Right ventricle myocardium superior (tissue), 1 donor: ENCODE results near the gene PCDH19. TPM values are rescaled to one million over a fixed set of nuclear protein-coding genes. Genes with fewer than 3 reads are reported as not detected.

ENCODE experiments used
- ATAC-seq: fragments of 200-7000 bp; cut with Tn5 transposase; one replicate; pipeline ENCODE4 v1.9.1; 2020; ENCODE audit warnings: mild to moderate bottlenecking; ENCODE audit not compliant: poor library complexity
- DNase-seq: peaks from one replicate; pipeline ENCODE4 v3.0.0-alpha.2; 2020
- intact Hi-C: fragments of 100-400 bp; cut with DNase I; formaldehyde crosslinking; loops from one replicate; pipeline ENCODE4 v1.11.2; 2022
- total RNA-seq: library from RNA; stranded (reverse); fragmentation: NEBNext Ultra II Directional; extraction: Animal tissue kit (Norgen Biotek cat#: 25700); gene quantifications from one replicate; pipeline ENCODE4 v1.2.1, GENCODE V29; 2021
- donor health status: DM: no; HTN: yes; CAD: no; lungs with severe emphysema.

PCDH19 gene
- total RNA-seq, 1 donor from 2014 or later, result 0.32 TPM

DNA sequence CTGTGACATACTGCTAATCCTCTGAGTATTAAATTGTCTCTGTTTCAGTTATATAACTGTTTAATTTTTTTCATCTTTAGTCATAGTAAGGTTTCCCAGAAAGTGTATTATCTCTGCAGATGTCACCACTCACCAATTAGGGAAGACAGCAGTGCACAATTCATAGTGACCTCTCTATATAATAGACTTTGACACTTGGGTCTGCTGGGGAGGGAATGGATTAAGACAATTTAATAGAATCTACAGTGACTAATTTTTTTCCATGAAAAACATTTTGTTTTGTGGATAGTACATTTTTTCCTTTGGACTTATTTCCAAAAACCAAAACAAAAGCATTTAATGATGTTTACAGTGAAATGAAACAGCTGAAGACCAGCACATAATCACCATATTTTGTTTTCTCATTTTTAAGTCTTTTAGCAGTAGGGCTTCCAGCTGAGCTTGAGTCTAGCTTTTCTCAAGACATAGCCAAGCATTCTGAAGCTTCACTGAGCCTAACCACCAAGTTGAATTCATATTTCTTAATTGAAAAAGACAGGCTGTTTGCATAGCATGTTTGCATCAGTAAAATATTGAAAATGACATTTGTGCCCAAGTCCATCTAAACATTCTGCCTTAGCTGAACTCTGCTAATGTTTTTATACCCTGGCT lies 69.5 kb downstream of the PCDH19 start:
- DNase-seq (no peak), ATAC-seq (no peak)
- intact Hi-C loops, result no loop called here

DNA sequence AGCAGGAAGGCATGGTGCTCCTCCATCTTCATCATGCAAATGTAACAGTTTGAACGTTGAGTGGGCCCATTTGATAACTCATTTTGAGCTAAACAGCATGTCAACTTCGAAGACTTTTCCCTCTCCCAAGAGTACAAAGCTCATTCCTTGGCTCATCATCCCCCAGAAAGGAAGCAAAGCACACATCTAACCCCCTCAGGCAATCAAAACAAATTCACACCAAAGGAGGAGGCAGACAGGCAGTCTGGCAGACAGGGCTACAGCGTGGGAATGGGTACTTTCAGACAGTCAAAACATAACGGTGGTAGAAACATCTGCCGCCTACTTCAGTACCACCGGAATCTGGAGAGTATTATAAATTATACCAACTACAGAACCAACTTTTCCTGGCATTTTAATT lies 81.7 kb downstream of the PCDH19 start:
- intact Hi-C loops, result no loop called here
- ATAC-seq, result no peak
- no peak for DNase-seq

DNA sequence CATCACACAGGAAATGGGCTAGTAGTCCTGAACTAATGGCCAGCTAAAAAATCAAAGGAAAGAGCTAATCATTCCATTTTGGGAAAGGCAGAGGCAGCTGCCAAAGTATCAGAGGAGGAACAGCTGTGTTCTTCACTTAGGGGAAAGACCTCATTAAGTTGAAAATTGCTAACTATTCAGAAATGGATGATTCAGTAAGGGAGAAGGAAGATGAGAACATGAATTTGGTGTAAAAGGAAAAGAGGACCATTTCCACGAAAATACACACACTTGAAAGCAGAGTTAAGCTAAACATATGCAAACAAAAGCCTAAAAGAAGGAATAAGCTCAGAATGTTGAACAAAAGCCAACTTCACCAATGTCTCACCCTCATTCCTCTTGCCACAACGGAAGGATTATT lies 90.4 kb downstream of the PCDH19 start:
- no peak for ATAC-seq
- intact Hi-C loops, result no loop called here
- no peak for DNase-seq

DNA sequence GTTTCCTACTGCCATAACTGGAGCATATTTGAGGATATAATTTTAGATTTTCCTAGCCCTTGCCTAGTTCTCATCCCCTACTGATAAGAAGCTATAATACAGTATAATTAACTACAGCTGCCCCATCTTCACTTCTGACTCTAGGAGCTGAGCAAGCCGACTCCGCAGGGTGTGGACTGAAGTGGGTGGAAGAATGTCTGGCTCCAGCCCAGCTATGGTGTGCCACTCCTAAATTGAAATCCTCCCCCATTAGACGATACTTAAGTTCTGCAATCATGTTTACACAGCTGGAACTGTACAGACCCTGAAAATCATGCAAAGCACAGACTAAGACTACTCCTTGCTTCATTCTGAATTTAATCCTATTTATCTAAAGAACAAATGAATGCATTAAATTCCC lies 93.1 kb downstream of the PCDH19 start:
- no peak for ATAC-seq
- intact Hi-C loops, result no loop called here
- DNase-seq, result no peak

DNA sequence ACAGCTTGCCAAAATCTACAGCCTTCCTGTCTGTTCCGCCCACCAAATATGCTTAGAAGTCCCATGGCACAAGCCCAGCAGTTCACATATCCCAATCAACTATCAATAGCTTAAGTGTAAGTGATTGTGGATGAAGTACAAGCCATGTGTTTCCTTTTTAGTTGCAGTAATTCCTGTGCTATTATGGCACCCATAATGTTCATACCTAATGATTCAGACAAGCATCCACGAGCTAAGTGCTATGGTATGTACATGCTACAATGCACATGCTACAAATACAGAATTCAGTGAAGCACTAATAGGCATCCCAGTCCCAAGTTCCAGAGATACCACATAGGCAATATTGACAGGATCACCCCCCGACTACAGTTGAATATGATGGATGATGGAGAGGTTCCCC lies 94.5 kb downstream of the PCDH19 start:
- ATAC-seq (no peak), DNase-seq (no peak)
- intact Hi-C loops, result no loop called here

DNA sequence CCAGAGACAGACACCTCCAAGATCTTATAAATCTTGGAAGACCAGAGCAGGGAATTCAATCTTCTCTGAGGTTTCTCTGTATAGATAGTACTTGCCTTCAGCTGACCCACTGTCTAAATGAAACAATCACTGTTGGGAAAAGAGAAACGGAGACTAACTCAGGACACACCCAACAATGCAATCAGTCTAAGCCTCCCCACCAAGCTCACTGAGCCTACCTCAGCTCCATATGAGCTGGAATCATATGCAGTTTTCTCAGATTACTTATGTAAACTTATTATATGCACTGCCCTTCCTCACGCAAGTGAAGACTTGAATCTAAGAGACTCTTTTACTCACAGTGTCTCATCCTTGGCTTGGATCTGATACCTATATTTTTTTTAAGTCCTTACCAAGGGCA lies 110.5 kb downstream of the PCDH19 start:
- intact Hi-C loops, result no loop called here
- DNase-seq, result no peak
- no peak for ATAC-seq

DNA sequence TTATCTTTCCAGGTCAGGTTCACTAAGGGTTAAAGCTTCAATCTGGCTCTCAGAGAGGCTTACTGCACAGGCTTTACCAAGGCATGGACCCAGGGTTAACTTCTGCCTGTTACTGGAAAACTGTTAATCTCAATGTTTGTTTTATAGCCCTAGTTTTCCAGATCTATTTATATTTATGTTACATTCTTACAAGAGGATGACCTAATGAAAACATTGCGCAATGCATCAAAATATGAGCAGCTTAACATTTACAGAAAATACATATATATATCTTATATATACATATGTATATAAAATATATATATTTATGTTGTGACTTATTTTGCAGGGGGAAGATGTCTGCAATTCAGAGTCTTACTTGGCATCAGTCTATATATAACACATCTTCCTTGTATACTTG lies 112.3 kb downstream of the PCDH19 start:
- no peak for DNase-seq
- intact Hi-C loops, result no loop called here
- ATAC-seq, result no peak

DNA sequence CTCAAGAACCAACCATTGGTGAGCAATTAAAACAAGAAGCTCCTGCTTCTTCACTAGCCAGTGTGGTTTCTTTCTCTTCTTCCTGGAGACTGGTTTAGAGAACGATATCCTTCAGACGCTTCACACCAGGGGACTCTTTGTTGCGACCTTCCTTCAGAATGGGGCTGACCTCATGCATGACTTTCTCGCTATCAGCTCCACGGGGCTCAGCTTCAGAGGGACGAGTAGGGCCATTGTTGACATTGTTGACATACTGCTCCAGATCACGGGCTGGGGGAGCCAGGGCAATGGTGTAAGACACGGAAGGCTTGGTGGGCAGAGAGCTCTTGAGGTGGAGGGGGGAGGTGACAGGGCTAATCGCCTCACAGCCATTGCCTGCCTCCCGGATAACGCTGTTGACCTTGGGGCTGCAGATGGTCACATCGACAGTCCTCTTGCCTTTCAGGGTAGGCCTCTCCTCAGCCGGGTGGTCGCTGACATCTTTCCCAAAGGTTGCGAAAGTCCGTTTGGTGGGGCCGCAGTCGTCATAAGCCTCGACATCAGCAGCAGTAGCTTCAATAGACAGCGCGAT lies 113.8 kb downstream of the PCDH19 start:
- ATAC-seq, result no peak
- intact Hi-C loops, result no loop called here
- DNase-seq, result no peak

DNA sequence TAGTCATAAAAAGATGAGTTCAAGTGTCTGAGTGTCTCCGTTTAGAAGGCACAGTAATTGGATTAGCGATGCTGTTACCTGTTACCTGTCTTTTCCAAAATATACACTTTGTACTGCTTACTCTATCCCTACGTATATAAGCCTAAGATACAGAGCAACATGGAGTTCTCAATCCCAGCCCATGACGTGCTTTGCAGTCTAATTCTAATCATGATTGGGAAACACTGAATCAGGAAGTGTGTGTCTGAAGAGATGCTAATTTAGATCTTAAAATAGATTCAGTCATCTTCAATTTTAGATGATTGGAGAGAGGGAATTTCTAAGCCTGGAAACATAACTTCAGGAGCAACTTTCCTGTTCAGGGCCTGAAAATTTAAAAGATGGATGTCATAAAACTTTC lies 115.1 kb downstream of the PCDH19 start:
- ATAC-seq, result no peak
- no peak for DNase-seq
- intact Hi-C loops, result no loop called here

DNA sequence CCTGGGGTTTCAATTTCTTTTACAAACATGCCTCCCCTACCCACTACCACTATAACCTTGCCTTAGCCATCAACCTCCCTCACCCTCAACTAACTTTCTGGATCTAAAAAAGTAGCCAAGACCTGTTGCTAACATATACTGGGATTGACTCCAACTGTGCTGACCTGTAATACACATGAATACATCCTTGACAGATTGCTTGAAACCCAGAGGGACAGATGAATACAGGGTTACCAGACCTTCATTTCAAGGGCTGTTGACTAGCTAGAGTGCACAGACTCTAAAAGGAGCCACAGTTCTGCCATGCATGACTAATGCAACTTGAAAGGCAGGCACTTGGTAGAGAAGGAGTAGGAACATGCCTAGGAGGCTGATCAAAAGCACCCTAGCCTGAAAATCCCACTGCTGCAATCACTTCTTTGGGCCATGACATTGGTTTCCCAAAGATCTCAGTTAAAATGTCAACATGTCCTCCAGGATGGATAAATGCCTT lies 121.0 kb downstream of the PCDH19 start:
- DNase-seq, result no peak
- intact Hi-C loops, result no loop called here
- no peak for ATAC-seq

DNA sequence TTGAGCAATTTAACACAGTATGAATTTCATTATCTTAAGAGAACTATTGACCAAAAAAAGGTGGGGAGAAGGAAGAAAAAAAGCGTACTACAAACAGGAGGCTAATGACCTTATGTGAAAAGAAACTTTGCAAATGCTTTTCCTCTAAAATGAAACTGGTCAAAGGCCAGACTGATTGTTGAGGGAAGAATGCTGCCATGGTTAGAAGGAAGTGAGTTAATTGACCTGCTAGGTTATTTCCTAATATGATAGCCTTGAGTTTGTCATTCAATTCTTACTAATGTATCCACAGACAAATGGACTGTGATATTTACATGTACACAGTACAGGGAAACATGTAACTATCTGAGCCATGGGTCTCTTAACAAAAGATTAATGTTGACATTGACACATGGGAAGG lies 132.8 kb downstream of the PCDH19 start:
- no peak for ATAC-seq
- no peak for DNase-seq
- intact Hi-C loops, result no loop called here

DNA sequence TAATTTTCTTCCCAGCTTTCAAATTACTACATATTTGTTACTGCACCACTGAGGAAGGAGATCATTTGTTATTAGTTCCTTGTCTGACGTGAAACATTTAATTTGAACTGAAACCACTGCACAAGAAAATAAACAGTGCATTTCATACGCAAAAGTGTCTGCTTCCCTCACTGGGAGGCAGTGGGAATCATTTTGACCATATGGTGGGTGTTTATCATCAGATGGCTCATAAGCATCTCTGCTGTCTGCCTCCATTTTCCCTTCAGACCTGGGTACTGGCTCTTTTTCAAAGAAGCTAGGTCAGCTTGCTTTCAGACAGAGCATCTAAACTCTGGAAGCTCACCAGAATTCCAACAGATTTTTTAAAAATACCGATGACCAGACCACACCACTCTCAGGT lies 135.2 kb downstream of the PCDH19 start:
- no peak for DNase-seq
- intact Hi-C loops, result no loop called here
- ATAC-seq, result no peak

DNA sequence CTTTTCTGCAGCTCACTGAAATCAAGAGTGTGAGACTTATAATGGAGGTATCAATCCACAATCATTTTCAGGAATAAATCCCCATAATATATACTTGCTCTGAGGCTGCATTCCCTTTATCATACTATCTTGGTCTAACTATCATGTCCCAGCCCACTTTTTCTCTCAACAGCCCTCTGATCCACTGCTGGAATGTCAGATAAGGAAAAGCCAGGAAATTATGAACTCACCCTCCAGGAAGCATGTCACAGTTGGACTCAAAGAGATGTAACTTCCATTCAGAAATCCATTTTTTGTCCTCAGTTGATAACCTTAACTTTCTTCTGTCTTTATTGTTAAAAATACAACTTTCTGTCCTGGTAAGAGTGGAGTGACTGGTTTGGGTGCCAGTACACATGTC lies 144.9 kb downstream of the PCDH19 start:
- ATAC-seq (no peak), DNase-seq (no peak)
- intact Hi-C loops, result no loop called here

DNA sequence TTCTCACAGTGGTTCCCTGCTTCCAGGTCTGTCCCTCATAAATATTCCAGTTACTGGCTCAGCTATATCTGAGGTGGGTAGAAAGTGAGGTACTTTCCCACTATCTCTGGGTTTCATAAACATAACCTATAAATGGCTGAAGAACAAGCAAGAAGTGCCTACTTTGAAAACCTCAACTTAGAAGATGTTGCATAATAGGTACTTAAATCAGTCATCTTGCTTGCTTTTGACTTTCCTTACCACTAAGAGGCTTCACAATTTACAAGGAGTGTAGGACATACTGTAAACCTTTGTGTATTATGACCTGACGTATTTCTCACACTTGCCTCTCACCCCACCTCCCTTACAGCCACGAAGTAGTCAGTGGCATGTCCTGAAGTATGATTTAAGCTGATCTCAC lies 145.9 kb downstream of the PCDH19 start:
- intact Hi-C loops, result no loop called here
- no peak for ATAC-seq
- DNase-seq, result no peak

DNA sequence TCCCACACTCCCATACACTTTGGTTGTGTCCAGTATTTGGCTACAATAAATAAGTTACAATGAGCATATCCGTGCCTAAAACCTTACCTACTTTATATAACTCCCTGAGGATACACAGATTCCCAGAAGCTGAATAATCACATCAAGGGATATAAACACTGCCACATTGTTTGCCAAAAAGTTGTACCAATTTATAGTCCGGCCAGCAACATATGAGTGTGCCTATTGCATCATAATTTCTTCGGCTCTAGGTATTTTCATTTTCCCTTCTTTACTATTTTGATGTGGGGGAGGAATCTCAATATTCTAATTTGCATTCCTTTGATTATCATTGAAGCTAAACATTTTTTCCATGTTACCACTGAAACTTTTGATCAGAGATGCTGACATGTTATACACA lies 146.4 kb downstream of the PCDH19 start:
- intact Hi-C loops, result no loop called here

DNA sequence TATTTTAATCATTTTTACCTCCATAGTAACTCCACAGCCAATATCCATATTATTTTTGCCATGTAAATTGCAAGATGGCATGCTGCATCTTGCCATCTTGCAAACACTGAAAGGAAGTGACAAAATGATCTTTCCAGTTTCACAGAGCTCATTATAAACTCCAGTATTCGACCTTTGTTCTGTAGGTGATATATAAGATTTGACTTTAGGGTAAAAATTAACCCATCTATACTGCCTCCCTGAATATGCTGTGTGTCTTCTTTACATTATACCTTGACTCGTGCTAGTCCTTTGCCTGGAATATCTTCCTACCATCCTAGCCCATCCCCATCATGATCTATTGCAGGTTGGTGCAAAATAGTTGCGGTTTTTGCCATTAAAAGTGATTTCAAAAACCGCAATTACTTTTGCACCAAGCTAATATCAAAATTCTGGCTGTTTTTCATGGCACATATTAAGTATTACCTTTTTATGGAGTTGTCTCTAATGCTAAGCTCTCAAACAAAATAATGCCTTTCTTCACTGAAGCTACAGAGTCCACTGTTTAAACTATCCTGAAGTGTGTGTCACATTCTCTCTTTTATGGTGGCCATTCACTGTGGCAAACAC lies 161.1 kb downstream of the PCDH19 start:
- ATAC-seq, result no peak
- intact Hi-C loops, result no loop called here
- DNase-seq, result no peak

More for the DNA sequence above, 146.4 kb downstream of the PCDH19 start:
- ATAC-seq (no peak), DNase-seq (no peak)

DNA sequence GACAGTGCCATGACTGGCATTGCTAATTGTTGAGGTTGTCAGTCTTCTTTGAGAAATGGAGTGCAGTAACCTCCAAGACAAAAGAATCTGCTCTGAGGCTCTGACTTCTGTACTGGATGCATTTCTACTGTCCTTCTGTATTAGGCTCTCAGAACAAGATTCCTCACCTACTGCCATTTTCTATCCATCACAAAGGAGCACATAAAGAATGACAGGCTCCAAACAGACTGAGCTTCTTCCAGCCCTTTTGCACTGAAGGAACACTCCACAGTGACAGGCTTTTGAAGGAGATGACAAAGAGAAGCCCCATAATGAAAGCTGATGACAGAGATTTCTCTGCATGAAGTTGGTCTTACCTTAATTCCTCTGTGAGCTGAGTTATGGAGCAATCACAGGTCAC lies 162.2 kb downstream of the PCDH19 start:
- intact Hi-C loops, result no loop called here
- DNase-seq (no peak), ATAC-seq (no peak)

DNA sequence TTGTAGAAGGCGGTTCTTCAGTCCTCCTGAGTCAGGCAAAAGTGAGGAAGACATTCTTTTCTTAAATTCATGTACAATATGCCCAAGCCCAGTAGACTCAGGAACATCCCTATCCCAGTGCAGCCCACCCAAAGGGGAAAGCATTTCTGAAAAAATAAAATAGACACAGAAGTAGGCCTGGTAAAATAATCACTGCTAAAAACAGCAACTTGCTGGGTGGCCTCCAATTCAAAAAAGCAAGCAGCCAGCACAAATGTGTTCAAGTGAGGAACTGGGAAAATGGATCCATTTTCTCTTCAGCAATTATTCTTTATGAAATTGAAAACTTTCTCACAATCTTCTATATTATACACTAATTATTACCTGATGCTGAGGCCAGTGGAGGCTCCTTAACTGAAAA lies 165.4 kb downstream of the PCDH19 start:
- DNase-seq, result no peak
- intact Hi-C loops, result no loop called here
- ATAC-seq, result no peak
